CD4-positive, CD25-positive, alpha-beta regulatory T cell (primary cell): ENCODE measurements around the gene PCBP2. TPM values are rescaled to one million over a fixed set of nuclear protein-coding genes. Genes with fewer than 3 reads are reported as not detected.
"Not testable (repeated sequence)": the region's sequence is repeated elsewhere in the genome, so short reads cannot be mapped to it uniquely, and the experiment has no call there.

ENCODE experiments used
- ATAC-seq, 2 donors: fragments of 150-1000 bp; cut with Tn5 transposase; one replicate each; pipeline ENCODE4 v1.10.0; 2021; ENCODE audit warnings: low read depth in 2 of 2, moderate number of reproducible peaks in 2 of 2, moderate library complexity in 1 of 2
- DNase-seq, 3 donors: peaks; one replicate each; pipeline versions ENCODE4 v3.0.0 to v3.0.0-alpha.2; 2012 to 2022; ENCODE audit warnings: mixed read lengths in 1 of 3
- H3K27ac ChIP-seq: one replicate; pipeline ENCODE4 v1.7.0; 2013; ENCODE audit warnings: mild to moderate bottlenecking, low read length; ENCODE audit not compliant: insufficient read depth, poor library complexity, severe bottlenecking
- H3K27me3 ChIP-seq: one replicate; pipeline ENCODE4 v1.7.0; 2013; ENCODE audit warnings: low read length; ENCODE audit not compliant: control insufficient read depth, insufficient read depth
- H3K36me3 ChIP-seq: one replicate; pipeline ENCODE4 v1.7.0; 2013; ENCODE audit warnings: mild to moderate bottlenecking, low read length, moderate library complexity; ENCODE audit not compliant: control insufficient read depth, insufficient read depth
- H3K4me1 ChIP-seq: 2 replicates; pipeline ENCODE4 v1.7.0; 2013; ENCODE audit warnings: mild to moderate bottlenecking, low read length; ENCODE audit not compliant: insufficient read depth, control insufficient read depth, poor library complexity, severe bottlenecking
- H3K4me3 ChIP-seq: one replicate; pipeline ENCODE4 v1.7.0; 2013; ENCODE audit warnings: low read depth, mild to moderate bottlenecking, low read length, moderate library complexity
- H3K9me3 ChIP-seq, 2 experiments: 1 replicate in 1 of 2; 2 replicates in 1 of 2; pipeline ENCODE4 v1.7.0; 2013; ENCODE audit warnings: low read length in 2 of 2, mild to moderate bottlenecking in 1 of 2, moderate library complexity in 1 of 2; ENCODE audit not compliant: control insufficient read depth in 2 of 2
- H3K27ac Mint-ChIP-seq, 3 donors: one replicate each; pipeline ENCODE4 v1.8.0; 2020 to 2022; ENCODE audit warnings: mild to moderate bottlenecking in 3 of 3, mixed read lengths in 3 of 3, moderate library complexity in 2 of 3
- H3K27me3 Mint-ChIP-seq: one replicate; pipeline ENCODE4 v1.8.0; 2022; ENCODE audit warnings: mild to moderate bottlenecking, mixed read lengths
- H3K36me3 Mint-ChIP-seq: one replicate; pipeline ENCODE4 v1.8.0; 2020; ENCODE audit warnings: mixed read lengths
- H3K4me1 Mint-ChIP-seq, 4 donors: one replicate each; pipeline ENCODE4 v1.8.0; 2020 to 2022; ENCODE audit warnings: mixed read lengths in 4 of 4, mild to moderate bottlenecking in 1 of 4
- H3K4me3 Mint-ChIP-seq, 4 donors: one replicate each; pipeline ENCODE4 v1.8.0; 2020 to 2022; ENCODE audit warnings: mild to moderate bottlenecking in 4 of 4, mixed read lengths in 4 of 4, moderate library complexity in 3 of 4
- H3K9me3 Mint-ChIP-seq, 7 donors: one replicate each; pipeline ENCODE4 v1.8.0; 2020 to 2022; ENCODE audit warnings: mixed read lengths in 7 of 7, mild to moderate bottlenecking in 3 of 7, moderate library complexity in 2 of 7
- polyA plus RNA-seq, 4 donors: library from polyadenylated mRNA; unstranded; fragments of 300-500 nt; fragmentation: Illumina TruSeq; gene quantifications; one replicate each; pipeline ENCODE4 v1.2.3, GENCODE V29; 2021
- total RNA-seq: library from RNA; stranded (reverse); gene quantifications from one replicate; pipeline ENCODE4 v1.2.3, GENCODE V29; 2022

PCBP2 gene
- total and polyA plus RNA-seq, 5 donors from 2014 or later: 113 to 931 (median 136) TPM

DNA sequence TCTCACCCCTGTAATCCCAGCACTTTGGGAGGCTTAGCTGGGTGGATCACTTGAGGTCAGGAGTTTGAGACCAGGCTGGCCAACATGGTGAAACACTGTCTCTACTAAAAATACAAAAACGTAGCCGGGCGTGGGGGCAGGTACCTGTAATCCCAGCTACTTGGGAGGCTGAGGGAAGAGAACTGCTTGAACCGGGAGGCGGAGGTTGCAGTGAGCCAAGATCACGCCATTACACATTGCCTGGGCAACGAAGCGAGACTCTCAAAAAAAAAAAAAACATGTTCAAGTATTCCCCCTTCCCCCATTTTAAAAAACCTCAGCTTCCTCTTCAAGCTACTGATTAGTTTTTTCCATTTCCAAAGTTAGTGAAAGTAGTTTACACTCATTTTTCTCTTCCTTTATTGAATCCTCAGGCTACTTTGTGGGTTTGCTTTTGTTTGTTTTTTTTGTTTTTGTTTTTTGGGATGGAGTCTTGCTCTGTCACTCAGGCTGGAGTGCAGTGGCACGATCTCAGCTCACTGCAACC is 34.5 kb upstream of the PCBP2 start:
- not testable (repeated sequence) for ATAC-seq, H3K36me3 Mint-ChIP-seq, H3K9me3 Mint-ChIP-seq, H3K36me3 ChIP-seq, DNase-seq, H3K9me3 ChIP-seq, H3K27ac ChIP-seq, H3K27me3 ChIP-seq, H3K4me3 Mint-ChIP-seq, H3K27me3 Mint-ChIP-seq, H3K4me3 ChIP-seq
- peaks cover 17% of the 10 kb centered on the region for H3K4me1 ChIP-seq
- Mint-ChIP-seq H3K4me1 (peaks cover 22 to 47% (median 27%) of the 10 kb centered on the region in 4 donors), H3K27ac (peak overlapping the region in 1 of 3 donors; percentile 69)

DNA sequence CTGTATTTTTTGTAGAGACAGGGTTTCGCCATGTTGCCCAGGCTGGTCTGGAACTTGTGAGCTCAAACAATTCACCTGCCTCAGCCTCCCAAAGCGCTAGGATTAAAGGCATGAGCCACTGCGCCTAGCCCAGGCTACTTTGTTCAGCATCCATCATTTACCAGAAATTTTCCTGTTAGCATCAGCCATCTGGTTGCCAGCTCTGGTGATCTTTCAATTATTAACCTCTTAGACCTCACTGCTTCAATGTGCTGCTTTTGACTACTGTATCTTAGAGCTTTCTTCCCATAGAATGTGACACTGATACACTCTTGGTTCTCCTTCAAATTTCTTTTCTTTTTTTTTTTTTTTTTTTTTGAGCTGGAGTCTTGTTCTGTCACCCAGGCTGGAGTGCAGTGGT is 33.7 kb upstream of the PCBP2 start:
- H3K36me3 ChIP-seq: peaks cover 5% of the 10 kb centered on the region
- ATAC-seq (no peak), DNase-seq (no peak)
- Mint-ChIP-seq H3K27me3 (no peaks in the 10 kb centered on the region), H3K4me3 (no peak overlapping the region), H3K4me1 (peaks cover 14 to 39% (median 20%) of the 10 kb centered on the region in 4 donors), H3K9me3 (no peaks in the 10 kb centered on the region), H3K36me3 (peaks cover 3% of the 10 kb centered on the region), H3K27ac (peak overlapping the region in 2 of 3 donors; percentile 33 to 69)
- peaks cover 15% of the 10 kb centered on the region for H3K4me1 ChIP-seq
- H3K27me3 ChIP-seq: no peaks in the 10 kb centered on the region
- no peak overlapping the region for H3K4me3 ChIP-seq
- H3K27ac ChIP-seq: no peak overlapping the region
- no peaks in the 10 kb centered on the region for H3K9me3 ChIP-seq

DNA sequence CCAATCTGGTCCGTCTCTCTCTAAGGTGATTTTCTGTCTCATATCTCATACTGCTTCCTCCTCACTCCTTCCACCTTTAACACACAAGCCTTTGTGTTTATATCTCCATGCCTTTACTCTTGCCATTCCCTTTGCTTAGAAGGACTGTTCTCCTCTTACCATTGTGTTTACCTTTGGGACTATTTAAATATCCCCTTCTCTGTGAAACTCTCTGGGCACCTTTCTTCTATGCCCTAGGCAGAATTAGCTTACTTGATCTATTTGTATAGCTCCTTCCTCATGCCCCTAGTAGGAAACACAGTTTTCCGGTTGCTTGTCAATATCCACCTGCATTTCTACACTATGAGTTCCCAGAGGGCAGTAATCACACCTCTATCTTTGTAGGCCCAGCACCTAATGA is 32.1 kb upstream of the PCBP2 start:
- Histone ChIP-seq H3K9me3 (no peaks in the 10 kb centered on the region), H3K27ac (no peak overlapping the region), H3K4me1 (peaks cover 10% of the 10 kb centered on the region), H3K27me3 (no peaks in the 10 kb centered on the region), H3K36me3 (no peaks in the 10 kb centered on the region), H3K4me3 (no peak overlapping the region)
- ATAC-seq (no peak), DNase-seq (no peak)
- H3K4me3 Mint-ChIP-seq: no peak overlapping the region
- no peak overlapping the region for H3K27ac Mint-ChIP-seq
- peaks cover 8 to 35% (median 17%) of the 10 kb centered on the region in 4 donors for H3K4me1 Mint-ChIP-seq
- H3K27me3 Mint-ChIP-seq: no peaks in the 10 kb centered on the region
- H3K9me3 Mint-ChIP-seq: no peaks in the 10 kb centered on the region
- H3K36me3 Mint-ChIP-seq: no peaks in the 10 kb centered on the region

DNA sequence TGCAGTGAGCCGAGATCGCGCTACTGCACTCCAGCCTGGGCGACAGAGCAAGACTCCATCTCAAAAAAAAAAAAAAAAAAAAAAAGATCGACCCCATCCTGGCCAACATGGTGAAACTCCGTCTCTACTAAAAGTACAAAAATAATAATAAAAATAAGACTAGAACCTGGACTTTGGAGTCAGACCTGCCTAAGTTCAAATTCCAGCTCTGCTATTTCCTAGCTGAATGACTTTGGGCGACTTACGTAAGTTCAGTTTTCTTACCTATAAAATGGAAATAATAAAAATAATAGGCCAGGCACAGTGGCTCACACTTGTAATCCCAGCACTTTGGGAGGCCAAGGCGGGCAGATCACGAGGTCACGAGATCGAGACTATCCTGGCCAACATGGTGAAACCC is 29.7 kb upstream of the PCBP2 start:
- not testable (repeated sequence) for H3K27me3 Mint-ChIP-seq, H3K36me3 ChIP-seq, H3K4me3 ChIP-seq, H3K4me1 ChIP-seq, H3K36me3 Mint-ChIP-seq, H3K27ac Mint-ChIP-seq, H3K4me3 Mint-ChIP-seq, H3K9me3 Mint-ChIP-seq, H3K27ac ChIP-seq, ATAC-seq, H3K27me3 ChIP-seq, H3K9me3 ChIP-seq, DNase-seq
- peaks cover 4 to 22% (median 11%) of the 10 kb centered on the region in 4 donors for H3K4me1 Mint-ChIP-seq

DNA sequence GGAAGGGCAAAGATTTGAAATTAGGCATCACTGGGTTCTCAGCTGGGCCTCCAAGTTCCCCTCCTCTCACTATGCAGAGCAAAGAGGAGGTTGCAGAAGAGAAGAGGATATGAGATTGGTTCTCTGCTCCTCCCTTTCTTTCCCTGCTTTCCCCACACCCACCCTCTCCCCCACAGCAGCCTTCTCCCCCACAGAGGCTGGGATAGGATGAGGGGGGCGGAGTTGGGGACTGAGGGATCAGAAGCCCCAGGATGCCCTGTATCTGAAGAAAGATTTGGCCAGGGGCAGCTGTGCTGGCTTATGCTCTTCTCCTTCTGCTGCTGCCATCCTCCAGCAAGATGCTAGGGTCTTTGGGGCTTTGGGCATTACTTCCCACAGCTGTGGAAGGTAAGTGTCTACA is 28.3 kb upstream of the PCBP2 start, which contains the start of gene AMHR2:
TSS of gene AMHR2 (plus strand) at position 259 of the 400 bp plus-strand sequence. CDS start at position 339, 80 bp downstream.
- H3K36me3 ChIP-seq: no peaks in the 10 kb centered on the region
- ATAC-seq: no peak
- no peaks in the 10 kb centered on the region for H3K9me3 ChIP-seq
- no peak within 1 kb of the TSS for H3K27ac ChIP-seq
- H3K4me3 ChIP-seq: no peak within 1 kb of the TSS
- H3K27ac Mint-ChIP-seq: no peak within 1 kb of the TSS
- DNase-seq: no peak
- no peaks in the 10 kb centered on the region for H3K27me3 ChIP-seq
- H3K4me1 ChIP-seq: peaks cover 5% of the 10 kb centered on the region
- H3K36me3 Mint-ChIP-seq: no peaks in the 10 kb centered on the region
- peaks cover 2 to 18% (median 8%) of the 10 kb centered on the region in 4 donors for H3K4me1 Mint-ChIP-seq
- H3K27me3 Mint-ChIP-seq: no peaks in the 10 kb centered on the region
- H3K9me3 Mint-ChIP-seq: no peaks in the 10 kb centered on the region
- no peak within 1 kb of the TSS for H3K4me3 Mint-ChIP-seq

DNA sequence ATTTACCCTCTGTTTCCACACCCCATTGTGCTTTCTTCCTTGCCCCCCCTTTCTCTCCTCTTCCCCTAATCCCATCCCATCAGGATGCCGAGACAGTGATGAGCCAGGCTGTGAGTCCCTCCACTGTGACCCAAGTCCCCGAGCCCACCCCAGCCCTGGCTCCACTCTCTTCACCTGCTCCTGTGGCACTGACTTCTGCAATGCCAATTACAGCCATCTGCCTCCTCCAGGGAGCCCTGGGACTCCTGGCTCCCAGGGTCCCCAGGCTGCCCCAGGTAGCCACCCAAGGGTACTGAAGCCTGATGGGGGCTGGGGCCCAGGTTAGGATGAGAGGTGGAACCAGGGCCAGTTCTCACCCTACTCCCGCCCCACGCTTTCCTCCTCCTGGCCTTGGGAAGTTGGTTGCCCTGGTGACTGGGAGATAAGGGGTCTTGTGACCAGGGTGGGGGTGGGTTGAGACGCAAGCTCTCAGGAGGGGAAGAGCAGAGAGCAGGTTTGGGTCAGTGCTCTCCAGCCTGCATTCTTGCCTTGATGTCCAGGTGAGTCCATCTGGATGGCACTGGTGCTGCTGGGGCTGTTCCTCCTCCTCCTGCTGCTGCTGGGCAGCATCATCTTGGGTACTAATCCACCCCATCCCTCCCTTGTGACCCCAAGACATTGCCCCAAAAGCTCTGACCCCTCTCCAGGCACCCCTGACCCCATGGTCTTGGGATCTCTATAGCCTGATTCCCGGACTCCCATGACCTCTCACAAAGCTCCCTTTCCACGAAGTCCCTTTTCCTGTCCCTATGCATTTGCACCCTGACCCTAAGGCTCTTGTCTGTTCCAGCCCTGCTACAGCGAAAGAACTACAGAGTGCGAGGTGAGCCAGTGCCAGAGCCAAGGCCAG is 27.0 kb upstream of the PCBP2 start:
- no peaks in the 10 kb centered on the region for H3K36me3 Mint-ChIP-seq
- peaks cover 2 to 8% (median 6%) of the 10 kb centered on the region in 4 donors for H3K4me1 Mint-ChIP-seq
- Histone ChIP-seq H3K4me1 (peaks cover 5% of the 10 kb centered on the region), H3K36me3 (no peaks in the 10 kb centered on the region), H3K27ac (no peak overlapping the region), H3K27me3 (no peaks in the 10 kb centered on the region), H3K4me3 (no peak overlapping the region), H3K9me3 (no peaks in the 10 kb centered on the region)
- no peaks in the 10 kb centered on the region for H3K27me3 Mint-ChIP-seq
- H3K27ac Mint-ChIP-seq: peak overlapping the region in 1 of 3 donors; percentile 56
- no peak for DNase-seq
- no peak overlapping the region for H3K4me3 Mint-ChIP-seq
- H3K9me3 Mint-ChIP-seq: no peaks in the 10 kb centered on the region
- ATAC-seq: no peak

DNA sequence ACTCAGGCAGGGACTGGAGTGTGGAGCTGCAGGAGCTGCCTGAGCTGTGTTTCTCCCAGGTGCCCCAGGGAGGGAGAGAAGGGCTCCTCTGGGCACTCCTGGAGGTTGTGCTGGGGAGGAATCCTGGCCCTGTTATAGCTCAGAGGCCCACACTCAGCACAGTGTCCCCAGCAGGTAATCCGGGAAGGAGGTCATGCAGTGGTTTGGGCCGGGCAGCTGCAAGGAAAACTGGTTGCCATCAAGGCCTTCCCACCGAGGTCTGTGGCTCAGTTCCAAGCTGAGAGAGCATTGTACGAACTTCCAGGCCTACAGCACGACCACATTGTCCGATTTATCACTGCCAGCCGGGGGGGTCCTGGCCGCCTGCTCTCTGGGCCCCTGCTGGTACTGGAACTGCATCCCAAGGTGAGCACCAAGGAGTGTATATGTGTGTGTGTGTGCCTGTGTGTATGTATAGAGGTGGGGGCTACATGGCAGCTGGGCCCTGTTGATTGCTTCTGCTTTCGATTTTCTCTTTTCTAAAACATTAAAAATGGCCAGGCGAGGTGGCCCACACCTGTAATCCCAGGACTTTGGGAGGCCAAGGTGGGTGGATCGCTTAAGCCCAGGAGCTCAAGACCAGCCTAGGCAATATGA is 26.3 kb upstream of the PCBP2 start:
- peaks cover 2 to 7% (median 5%) of the 10 kb centered on the region in 4 donors for H3K4me1 Mint-ChIP-seq
- DNase-seq: no peak
- Histone ChIP-seq H3K4me1 (peaks cover 5% of the 10 kb centered on the region), H3K4me3 (no peak overlapping the region), H3K9me3 (no peaks in the 10 kb centered on the region), H3K27ac (no peak overlapping the region), H3K27me3 (no peaks in the 10 kb centered on the region), H3K36me3 (no peaks in the 10 kb centered on the region)
- H3K4me3 Mint-ChIP-seq: no peak overlapping the region
- H3K27ac Mint-ChIP-seq: peak overlapping the region in 1 of 3 donors; percentile 11
- ATAC-seq: no peak
- no peaks in the 10 kb centered on the region for H3K27me3 Mint-ChIP-seq
- no peaks in the 10 kb centered on the region for H3K9me3 Mint-ChIP-seq
- H3K36me3 Mint-ChIP-seq: no peaks in the 10 kb centered on the region
